HG03280 (cell line): ENCODE results near the gene RXFP2.

Source experiments
- ATAC-seq: cut with Tn5 transposase; IDR thresholded peaks from one replicate; pipeline ENCODE4 v1.9.1; 2021; ENCODE audit warnings: mild to moderate bottlenecking, moderate library complexity; ENCODE audit not compliant: unreplicated experiment

Gene RXFP2

GRCh38 chr13:31824705-31825517 is 85.6 kb downstream of the RXFP2 start:
- ATAC-seq, result no peak

GRCh38 chr13:31826521-31826920 is 87.2 kb downstream of the RXFP2 start:
- ATAC-seq, result no peak

- ATAC-seq, result no peak
Observed at GRCh38 chr13:31827707-31828106, 88.4 kb downstream of the RXFP2 start.

- ATAC-seq, result no peak
Observed at GRCh38 chr13:31835932-31836331, 96.6 kb downstream of the RXFP2 start.

- no peak for ATAC-seq
Observed at GRCh38 chr13:31843044-31843443, 103.7 kb downstream of the RXFP2 start.

- peak; percentile 96 for ATAC-seq
Observed at GRCh38 chr13:31846182-31846938, 107.0 kb downstream of the RXFP2 start.

- ATAC-seq, result no peak
Observed at GRCh38 chr13:31846961-31847752, 107.8 kb downstream of the RXFP2 start.

- ATAC-seq, result no peak
Observed at GRCh38 chr13:31848621-31849020, 109.3 kb downstream of the RXFP2 start.

GRCh38 chr13:31849206-31849605 is 109.9 kb downstream of the RXFP2 start:
- ATAC-seq, result no peak

GRCh38 chr13:31850041-31850555 is 110.8 kb downstream of the RXFP2 start:
- no peak for ATAC-seq

GRCh38 chr13:31851216-31851615 is 111.9 kb downstream of the RXFP2 start:
- no peak for ATAC-seq
